GM12878 (cell line): ENCODE data around the gene NEK2. TPM values are rescaled to one million over a fixed set of nuclear protein-coding genes. Genes with fewer than 3 reads are reported as not detected.

Experiments used
- ATAC-seq: fragments of 200-7000 bp; cut with Tn5 transposase; 3 replicates; pipeline ENCODE4 v1.9.1; 2020; ENCODE audit warnings: mild to moderate bottlenecking, moderate library complexity
- BruUV-seq: library from RNA; stranded (reverse); fragments of 400-500 nt; replicated peaks from 2 replicates; lab custom pipeline; 2021; lab: Mats Ljungman, UMichigan
- CTCF ChIA-PET: fragments of 300-600 bp; sonication (Branson Sonifier 250); formaldehyde crosslinking; extraction: SDS; loops from one replicate; lab custom pipeline; 2021; ENCODE audit warnings: inconsistent platforms; lab: Yijun Ruan, JAX
- POLR2A ChIA-PET: fragments of 350-600 bp; formaldehyde crosslinking; extraction: SDS; loops from one replicate; lab custom pipeline; 2021; ENCODE audit warnings: inconsistent platforms; lab: Charles Lee
- RAD21 ChIA-PET: fragments of 300-600 bp; sonication (Branson Sonifier 250); formaldehyde crosslinking; loops from one replicate; lab custom pipeline; 2023; ENCODE audit warnings: antibody characterized with exemption; ENCODE audit not compliant: unreplicated experiment; lab: Charles Lee
- SMC1A ChIA-PET: fragments of 300-600 bp; sonication (Branson Sonifier 250); formaldehyde crosslinking; loops from one replicate; lab custom pipeline; 2023; ENCODE audit not compliant: unreplicated experiment, uncharacterized antibody; lab: Charles Lee
- DNase-seq: peaks from one replicate; pipeline ENCODE4 v3.0.0-alpha.2; 2011; ENCODE audit warnings: low read depth, low spot score
- FAIRE-seq: peaks from 3 replicates; lab custom pipeline; 2011; peaks lifted over from hg19 to GRCh38; lab: Jason Lieb, UNC
- H2AFZ ChIP-seq: 2 replicates; pipeline ENCODE4 v1.6.0; 2011; ENCODE audit warnings: low read depth, low read length, control low read depth; ENCODE audit not compliant: control insufficient read depth
- H3K27ac ChIP-seq: 2 replicates; pipeline ENCODE4 v1.5.1; 2011; ENCODE audit warnings: control low read depth; ENCODE audit not compliant: control insufficient read depth, insufficient read depth
- H3K27me3 ChIP-seq, 2 experiments: replicated peaks in 1 of 2; 2 replicates each; pipeline versions ENCODE4 v1.6.0 to v1.6.1; 2011; ENCODE audit warnings: low read length in 1 of 2; ENCODE audit not compliant: control insufficient read depth in 2 of 2, insufficient read depth in 2 of 2
- H3K36me3 ChIP-seq, 2 experiments: 2 replicates each; pipeline ENCODE4 v1.5.1; 2011; ENCODE audit warnings: low read length in 1 of 2; ENCODE audit not compliant: control insufficient read depth in 2 of 2, insufficient read depth in 2 of 2
- H3K4me1 ChIP-seq: 2 replicates; pipeline ENCODE4 v1.6.1; 2011; ENCODE audit warnings: mild to moderate bottlenecking, low read length, moderate library complexity, mixed read lengths; ENCODE audit not compliant: control insufficient read depth, insufficient read depth
- H3K4me2 ChIP-seq: 2 replicates; pipeline ENCODE4 v1.6.0; 2011; ENCODE audit warnings: control low read depth; ENCODE audit not compliant: control insufficient read depth, insufficient read depth
- H3K4me3 ChIP-seq: fragments of 200-600 bp; sonication (generic); 2 replicates; pipeline ENCODE4 v1.5.1; 2016
- H3K79me2 ChIP-seq: 2 replicates; pipeline ENCODE4 v1.6.0; 2011; ENCODE audit warnings: low read length; ENCODE audit not compliant: control insufficient read depth, insufficient read depth
- H3K9ac ChIP-seq: 2 replicates; pipeline ENCODE4 v1.8.0; 2011; ENCODE audit warnings: low read length, control low read depth, mixed read lengths; ENCODE audit not compliant: control insufficient read depth, insufficient read depth
- H3K9me3 ChIP-seq: replicated peaks from 3 replicates; pipeline ENCODE4 v1.5.1; 2011; ENCODE audit warnings: mild to moderate bottlenecking, low read length; ENCODE audit not compliant: control insufficient read depth, insufficient read depth
- H4K20me1 ChIP-seq: 2 replicates; pipeline ENCODE4 v1.6.0; 2011; ENCODE audit not compliant: control insufficient read depth, insufficient read depth
- CBFB ChIP-seq: IDR thresholded peaks from 2 replicates; pipeline ENCODE4 v1.6.1; 2016; ENCODE audit warnings: antibody characterized with exemption, low read depth
- CEBPZ ChIP-seq: fragments of 150-350 bp; IDR thresholded peaks from 2 replicates; pipeline ENCODE4 v1.6.1; 2016; ENCODE audit warnings: low read depth, low read length
- IRF4 ChIP-seq: IDR thresholded peaks from 2 replicates; pipeline ENCODE4 v1.6.1; 2011; ENCODE audit warnings: low read depth, low read length
- JUNB ChIP-seq: IDR thresholded peaks from 2 replicates; pipeline ENCODE4 v1.6.1; 2016; ENCODE audit warnings: antibody characterized with exemption, mild to moderate bottlenecking
- JUND ChIP-seq: IDR thresholded peaks from 2 replicates; pipeline ENCODE4 v1.6.1; 2012; ENCODE audit warnings: low read depth, mild to moderate bottlenecking, low read length, improper control_type of control experiment, moderate library complexity
- MEF2A ChIP-seq: IDR thresholded peaks from 2 replicates; pipeline ENCODE4 v1.6.1; 2011; ENCODE audit warnings: low read depth, mild to moderate bottlenecking, low read length, moderate library complexity; ENCODE audit not compliant: insufficient read depth
- NKRF ChIP-seq: fragments of 450-650 bp; conservative IDR thresholded peaks from 2 replicates; pipeline ENCODE4 v1.6.1; 2017; ENCODE audit warnings: mild to moderate bottlenecking, moderate library complexity
- YBX1 ChIP-seq: fragments of 450-650 bp; IDR thresholded peaks from 2 replicates; pipeline ENCODE4 v1.6.1; 2016; ENCODE audit warnings: antibody characterized with exemption
- ZNF592 ChIP-seq: fragments of 450-650 bp; IDR thresholded peaks from 2 replicates; pipeline ENCODE4 v1.6.1; 2017; ENCODE audit warnings: mild to moderate bottlenecking, moderate library complexity
- ZZZ3 ChIP-seq: IDR thresholded peaks from 2 replicates; pipeline ENCODE4 v1.6.1; 2011; ENCODE audit warnings: low read depth; ENCODE audit not compliant: control insufficient read depth, insufficient read length
- WGBS: methylation state at CpG from one replicate; pipeline ENCODE4 v1.1.6; 2016; ENCODE audit warnings: low lambda C conversion rate; ENCODE audit not compliant: insufficient replicate concordance, insufficient coverage; ENCODE audit errors: missing lambda C conversion rate; 5-methylcytosine and 5-hydroxymethylcytosine counted together
- in situ Hi-C: fragments of 300-500 bp; cut with MboI; formaldehyde crosslinking; loops from 9 replicates; pipeline ENCODE4 v1.14.3; 2018; ENCODE audit warnings: mixed read lengths
- intact Hi-C: fragments of 100-400 bp; cut with micrococcal nuclease; formaldehyde crosslinking; loops from one replicate; pipeline ENCODE4 v1.14.2; 2022; ENCODE audit not compliant: unreplicated experiment
- polyA plus RNA-seq, 11 experiments: library from polyadenylated mRNA; depleted of rRNA in 4 of 11; unstranded in 6 of 11; stranded (reverse) in 5 of 11; fragments of >200 nt; fragmentation: Nextera tagmentation in 4 of 11; fragmentation: Illumina TruSeq in 1 of 11; extraction: Ambion mirVana in 4 of 11; extraction: Trizol in 1 of 11; gene quantifications; 1 replicate in 1 of 11; 2 replicates in 10 of 11; pipeline versions ENCODE4 v1.2.1 to v1.2.3, GENCODE V29; 2011 to 2016; ENCODE audit warnings: inconsistent platforms in 2 of 11, missing spikeins in 2 of 11, low read depth in 1 of 11
- total RNA-seq, 4 experiments: library from RNA; depleted of rRNA in 3 of 4; stranded (reverse); fragments of >200 nt in 3 of 4; fragmentation: Illumina TruSeq in 1 of 4; extraction: Trizol in 1 of 4; gene quantifications; 2 replicates each; pipeline versions ENCODE4 v1.2.1 to v1.2.3, GENCODE V29; 2013 to 2021

NEK2 gene
- total and polyA plus RNA-seq, 10 of the 15 experiments (the other 5 are each of a cell fraction or from before 2014, with no cell fraction given) = 16.7 to 49.7 (median 36.9) TPM

GRCh38 chr1:211654838-211655787, 20.3 kb downstream of the NEK2 start (continued):
- TF ChIP-seq CEBPZ (no peak), MEF2A (no peak)

GRCh38 chr1:211653959-211654496, 21.4 kb downstream of the NEK2 start:
- H3K9ac ChIP-seq = no peak overlapping the region
- no TSS peak for BruUV-seq
- DNase-seq (no peak), ATAC-seq (no peak), FAIRE-seq (no peak)
- H3K4me1 ChIP-seq = no peaks in the 10 kb centered on the region
- no peak overlapping the region for H3K4me2 ChIP-seq
- in situ Hi-C loops = loop anchor here (5.0 kb wide), 2 partner anchors 137 to 332 kb away; no protein-coding TSS in a partner anchor
- SMC1A ChIA-PET = interaction anchor here (0.8 to 4.1 kb wide), 10 partner anchors 11 to 381 kb away, joined by 3 to 21 read pairs (median 4); partner anchors contain the start of genes DTL and INTS7
- no peaks in the 10 kb centered on the region; the same call in 1 of the 2 replicates for H4K20me1 ChIP-seq
- POLR2A ChIA-PET = no interaction called here
- no peaks in the 10 kb centered on the region for H3K79me2 ChIP-seq
- no peak overlapping the region for H2AFZ ChIP-seq
- H3K9me3 ChIP-seq = no peaks in the 10 kb centered on the region
- no peak overlapping the region for H3K27ac ChIP-seq
- WGBS = 68% methylated on average over 9 of the region's 9 CpGs
- peaks cover 0 to 2% of the 10 kb centered on the region in 2 experiments; a peak in 1 of 4 replicates for H3K27me3 ChIP-seq
- no peaks in the 10 kb centered on the region for H3K36me3 ChIP-seq
- H3K4me3 ChIP-seq = no peak overlapping the region
- intact Hi-C loops = loop anchor here (2.0 to 10.0 kb wide), 2 partner anchors 331 to 1249 kb away; no protein-coding TSS in a partner anchor
- CTCF ChIA-PET = interaction anchor here (0.7 to 5.3 kb wide), 14 partner anchors 10 to 381 kb away, joined by 3 to 43 read pairs (median 4); partner anchors contain the start of genes DTL and INTS7
- RAD21 ChIA-PET = interaction anchor here (0.5 to 2.5 kb wide), 7 partner anchors 16 to 802 kb away, joined by 3 to 14 read pairs (median 5); no protein-coding TSS in a partner anchor
- TF ChIP-seq ZZZ3 (no peak), CBFB (no peak), ZNF592 (no peak), JUND (no peak), YBX1 (no peak), JUNB (no peak), NKRF (no peak), IRF4 (no peak)
